GM10266 (cell line): ENCODE measurements around the gene TTLL11.

ENCODE experiments used
- DNase-seq: peaks from one replicate; pipeline ENCODE4 v3.0.0; 2012; ENCODE audit errors: extremely low spot score
- CTCF ChIP-seq: IDR thresholded peaks from 2 replicates; pipeline ENCODE4 v1.5.1; 2012; ENCODE audit warnings: mild to moderate bottlenecking, low read depth; ENCODE audit not compliant: control insufficient read depth, insufficient read depth; ENCODE audit errors: missing control alignments

The TTLL11 gene

GRCh38 chr9:121968056-121968455 is 125.1 kb downstream of the TTLL11 start:
- TF ChIP-seq CTCF: no peak
- no peak for DNase-seq

GRCh38 chr9:121966706-121967105 is 126.4 kb downstream of the TTLL11 start:
- no peak for TF ChIP-seq CTCF
- DNase-seq: no peak

GRCh38 chr9:121963528-121963995 is 129.5 kb downstream of the TTLL11 start:
- TF ChIP-seq CTCF: no peak
- no peak for DNase-seq

GRCh38 chr9:121962421-121962820 is 130.7 kb downstream of the TTLL11 start:
- TF ChIP-seq CTCF: no peak
- DNase-seq: no peak

GRCh38 chr9:121960665-121961064 is 132.4 kb downstream of the TTLL11 start:
- DNase-seq: no peak

GRCh38 chr9:121958530-121958929 is 134.6 kb downstream of the TTLL11 start:
- DNase-seq: no peak

More at GRCh38 chr9:121960665-121961064, 132.4 kb downstream of the TTLL11 start:
- no peak for TF ChIP-seq CTCF

GRCh38 chr9:121956808-121957207 is 136.3 kb downstream of the TTLL11 start:
- DNase-seq: no peak
- no peak for TF ChIP-seq CTCF

More at GRCh38 chr9:121958530-121958929, 134.6 kb downstream of the TTLL11 start:
- TF ChIP-seq CTCF: no peak
